8988T (cell line): ENCODE results near the gene C1QTNF8.

Experiments
- DNase-seq: peaks from one replicate; pipeline ENCODE4 v3.0.0; 2011

Gene C1QTNF8

GRCh38 chr16:1073566-1074378 is 22.3 kb downstream of the C1QTNF8 start:
- DNase-seq = no peak

GRCh38 chr16:1073262-1073558 is 22.8 kb downstream of the C1QTNF8 start:
- no peak for DNase-seq

- no peak for DNase-seq
These were observed 23.4 kb downstream of the C1QTNF8 start, which contains the start of gene SSTR5 for GRCh38 chr16:1072526-1073261. Gene SSTR5 (plus strand): TSS chr16:1072747. CDS start chr16:1078869, 6,122 bp downstream.

- DNase-seq = no peak
These were observed 24.4 kb downstream of the C1QTNF8 start for GRCh38 chr16:1071561-1072225.

GRCh38 chr16:1070864-1071408 is 25.1 kb downstream of the C1QTNF8 start:
- no peak for DNase-seq

- DNase-seq = no peak
These were observed 25.8 kb downstream of the C1QTNF8 start for GRCh38 chr16:1070084-1070863.

GRCh38 chr16:1069154-1069553 is 26.9 kb downstream of the C1QTNF8 start:
- DNase-seq = no peak

GRCh38 chr16:1068451-1068850 is 27.6 kb downstream of the C1QTNF8 start:
- no peak for DNase-seq

- DNase-seq = no peak
These were observed 28.4 kb downstream of the C1QTNF8 start for GRCh38 chr16:1067629-1068028.

- no peak for DNase-seq
These were observed 29.4 kb downstream of the C1QTNF8 start for GRCh38 chr16:1066584-1067172.

GRCh38 chr16:1065469-1066128 is 30.4 kb downstream of the C1QTNF8 start:
- DNase-seq = no peak

- no peak for DNase-seq
These were observed 32.3 kb downstream of the C1QTNF8 start for GRCh38 chr16:1063728-1064127.

GRCh38 chr16:1062895-1063294 is 33.1 kb downstream of the C1QTNF8 start:
- DNase-seq = no peak

GRCh38 chr16:1061769-1062505 is 34.1 kb downstream of the C1QTNF8 start:
- DNase-seq = no peak

- DNase-seq = no peak
These were observed 35.4 kb downstream of the C1QTNF8 start for GRCh38 chr16:1060416-1061340.

- no peak for DNase-seq
These were observed 36.7 kb downstream of the C1QTNF8 start for GRCh38 chr16:1059310-1059709.

- DNase-seq = no peak
These were observed 37.8 kb downstream of the C1QTNF8 start for GRCh38 chr16:1058216-1058615.

- DNase-seq = peak; percentile 83
These were observed 38.7 kb downstream of the C1QTNF8 start for GRCh38 chr16:1057252-1057932.

GRCh38 chr16:1056196-1056595 is 39.8 kb downstream of the C1QTNF8 start:
- no peak for DNase-seq
